Ramos (cell line): ENCODE results near the gene RADIL.

ENCODE experiments used
- in situ Hi-C: fragments of 300-500 bp; cut with MboI; formaldehyde crosslinking; loops from one replicate; pipeline ENCODE4 v1.14.3; 2022; ENCODE audit warnings: low sequenced_read_pairs; ENCODE audit not compliant: unreplicated experiment

Gene RADIL

GRCh38 chr7:4763091-4763793 is 120.3 kb downstream of the RADIL start:
- in situ Hi-C loops, result loop anchor here (25.0 kb wide), 1 partner anchor 151 kb away; no protein-coding TSS in a partner anchor

GRCh38 chr7:4762121-4763055 is 121.1 kb downstream of the RADIL start:
- in situ Hi-C loops, result loop anchor here (25.0 kb wide), 1 partner anchor 150 kb away; no protein-coding TSS in a partner anchor

GRCh38 chr7:4760952-4761351 is 122.6 kb downstream of the RADIL start:
- in situ Hi-C loops, result loop anchor here (25.0 kb wide), 1 partner anchor 149 kb away; no protein-coding TSS in a partner anchor

DNA sequence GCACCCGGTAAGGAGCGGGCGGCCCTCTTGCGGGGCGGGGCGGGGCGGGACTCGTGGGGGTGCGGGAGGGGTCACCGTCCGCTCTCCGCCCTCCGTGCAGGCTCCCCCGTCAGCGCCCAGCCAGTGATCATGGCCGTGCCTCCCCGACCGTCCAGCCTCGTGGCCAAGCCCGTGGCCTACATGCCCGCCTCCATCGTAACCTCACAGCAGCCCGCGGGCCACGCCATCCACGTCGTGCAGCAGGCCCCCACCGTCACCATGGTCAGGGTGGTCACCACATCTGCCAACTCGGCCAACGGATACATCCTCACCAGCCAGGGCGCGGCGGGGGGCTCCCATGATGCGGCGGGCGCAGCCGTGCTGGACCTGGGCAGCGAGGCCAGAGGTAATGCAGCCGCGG is 124.3 kb downstream of the RADIL start:
- in situ Hi-C loops, result loop anchor here (25.0 kb wide), 1 partner anchor 147 kb away; no protein-coding TSS in a partner anchor

GRCh38 chr7:4758791-4759190 is 124.7 kb downstream of the RADIL start:
- in situ Hi-C loops, result loop anchor here (25.0 kb wide), 1 partner anchor 146 kb away; no protein-coding TSS in a partner anchor

- in situ Hi-C loops, result loop anchor here (25.0 kb wide), 1 partner anchor 146 kb away; no protein-coding TSS in a partner anchor
These were observed 125.4 kb downstream of the RADIL start for GRCh38 chr7:4758111-4758510.

DNA sequence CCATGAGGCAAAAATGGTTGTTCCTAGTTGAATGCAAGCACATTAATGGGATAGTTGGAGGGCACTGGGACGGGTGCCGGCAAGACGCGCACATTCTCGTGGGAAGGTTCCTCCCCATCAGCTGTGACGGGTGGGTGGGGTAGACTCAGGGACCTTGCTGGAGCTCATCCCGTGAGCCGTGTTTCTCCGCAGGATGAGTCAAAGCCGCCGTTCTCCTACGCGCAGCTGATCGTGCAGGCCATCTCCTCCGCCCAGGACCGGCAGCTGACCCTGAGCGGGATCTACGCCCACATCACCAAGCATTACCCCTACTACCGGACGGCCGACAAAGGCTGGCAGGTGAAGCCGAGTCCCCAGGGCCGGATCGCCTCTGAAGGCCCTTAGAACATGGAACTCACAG is 128.5 kb downstream of the RADIL start:
- in situ Hi-C loops, result loop anchor here (25.0 kb wide), 1 partner anchor 143 kb away; no protein-coding TSS in a partner anchor

- in situ Hi-C loops, result loop anchor here (25.0 kb wide), 1 partner anchor 142 kb away; no protein-coding TSS in a partner anchor
These were observed 129.0 kb downstream of the RADIL start for GRCh38 chr7:4754433-4755010.

DNA sequence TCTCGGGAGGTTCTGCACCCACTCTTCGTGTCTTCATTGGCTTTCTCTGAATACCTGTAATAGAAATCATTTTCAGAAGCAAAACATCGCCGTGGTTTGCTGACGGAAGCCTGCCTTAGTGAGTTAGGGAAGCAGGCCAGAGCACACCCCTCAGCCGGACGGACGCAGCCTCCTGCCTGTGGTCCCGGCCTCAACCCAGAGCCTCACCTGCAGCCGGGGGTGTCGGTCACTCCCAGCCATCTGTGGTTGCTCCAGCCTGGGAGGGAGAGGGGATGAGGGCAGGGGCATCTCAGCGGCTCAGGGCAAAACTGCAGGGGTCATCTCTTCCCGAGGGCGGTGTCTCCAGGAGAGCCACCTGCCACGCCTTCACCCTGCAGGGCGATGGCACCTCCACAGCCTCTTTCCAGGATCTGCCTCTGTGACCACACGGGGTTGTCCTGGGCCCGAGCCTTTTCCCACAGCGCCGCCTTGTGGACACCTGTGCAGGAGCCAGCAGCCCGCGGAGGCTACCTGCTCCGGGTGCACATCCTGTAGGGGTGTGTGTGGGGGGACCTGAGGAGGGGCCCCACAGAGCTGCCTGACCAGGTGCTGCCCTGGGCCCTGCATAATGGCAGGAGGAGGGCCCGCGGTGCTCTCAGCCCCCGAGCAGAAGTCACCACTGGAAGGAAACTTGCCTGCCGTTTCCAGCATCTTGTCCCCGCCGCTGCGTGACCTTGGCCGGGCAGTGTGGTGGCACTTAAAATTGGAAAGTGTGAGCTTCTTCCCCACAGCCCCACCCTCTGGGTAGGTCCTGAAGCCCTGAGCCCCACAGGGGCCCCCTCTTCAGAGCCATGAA is 129.7 kb downstream of the RADIL start:
- in situ Hi-C loops, result loop anchor here (25.0 kb wide), 1 partner anchor 142 kb away; no protein-coding TSS in a partner anchor

DNA sequence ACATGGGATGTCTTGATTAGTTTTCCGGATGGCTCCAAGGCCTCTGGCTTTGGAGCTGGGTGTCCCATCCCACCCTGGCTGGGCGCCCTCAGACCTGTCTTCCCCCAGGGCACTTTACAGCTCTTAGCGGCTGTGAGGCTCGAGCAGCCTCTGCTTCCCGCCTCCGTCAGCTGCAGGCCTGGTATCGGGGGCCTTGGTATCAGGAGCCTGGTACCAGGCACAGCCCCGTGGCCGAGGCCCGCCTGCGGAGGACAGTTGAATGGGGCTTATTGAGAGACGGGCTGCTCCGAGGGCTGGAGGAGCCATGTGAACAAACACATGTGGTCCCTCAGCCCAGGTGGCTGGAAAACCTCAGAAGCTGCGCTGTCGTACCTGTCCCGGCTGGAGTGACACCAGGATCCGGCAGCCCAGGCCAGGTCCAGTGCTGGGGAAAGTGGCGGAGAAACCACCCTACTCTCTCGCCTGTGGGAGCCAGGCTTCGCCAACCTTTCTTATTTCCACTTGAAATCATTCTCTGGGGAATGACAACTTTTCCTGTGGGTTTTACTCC is 132.0 kb downstream of the RADIL start:
- in situ Hi-C loops, result loop anchor here (25.0 kb wide), 1 partner anchor 139 kb away; no protein-coding TSS in a partner anchor

GRCh38 chr7:4749798-4750197 is 133.7 kb downstream of the RADIL start:
- in situ Hi-C loops, result loop anchor here (25.0 kb wide), 1 partner anchor 137 kb away; no protein-coding TSS in a partner anchor

- in situ Hi-C loops, result no loop called here
These were observed 134.2 kb downstream of the RADIL start for GRCh38 chr7:4749363-4749762.
